NCI-H748 (cell line): ENCODE data around the gene JAZF1.

ENCODE experiments used
- DNase-seq: peaks from one replicate; lab custom pipeline; 2025; ENCODE audit not compliant: unreplicated experiment; lab: John Stamatoyannopoulos, UW

The JAZF1 gene

DNA sequence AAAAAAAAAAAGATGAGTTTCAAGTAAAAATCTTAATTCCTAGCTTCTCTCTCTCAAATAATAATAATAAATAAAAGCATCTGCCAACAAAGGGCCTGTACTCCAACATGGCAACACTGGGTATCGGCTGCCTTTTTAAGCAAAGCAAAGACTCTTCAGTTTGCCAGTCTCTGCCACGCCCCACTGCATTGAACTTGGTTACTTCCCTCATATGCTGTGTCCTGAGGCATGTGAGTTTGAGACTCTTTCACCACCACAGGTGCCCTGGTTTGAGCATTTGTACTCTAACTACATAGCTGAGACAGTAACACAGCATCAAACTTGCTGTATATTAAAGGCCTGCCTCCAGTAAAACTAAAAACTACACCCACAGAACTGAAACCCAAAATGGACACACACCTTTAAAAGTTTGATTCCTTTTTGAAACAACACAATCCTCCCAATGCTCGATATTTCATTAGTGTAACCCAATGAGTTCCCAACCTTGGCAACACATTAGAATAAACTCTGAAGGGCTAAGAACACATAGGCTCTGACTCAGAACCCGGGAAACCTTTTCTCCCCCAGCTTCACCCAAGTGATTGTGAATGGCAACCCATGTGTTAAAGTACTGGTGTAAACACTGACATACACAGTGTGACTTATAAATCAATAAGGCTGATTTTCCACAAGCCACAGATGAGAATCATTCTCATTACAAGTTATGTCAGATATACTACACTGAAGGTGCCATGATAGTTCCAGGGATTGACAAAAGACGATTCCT, 12.0 kb downstream of the JAZF1 start:
- DNase-seq = no peak

DNA sequence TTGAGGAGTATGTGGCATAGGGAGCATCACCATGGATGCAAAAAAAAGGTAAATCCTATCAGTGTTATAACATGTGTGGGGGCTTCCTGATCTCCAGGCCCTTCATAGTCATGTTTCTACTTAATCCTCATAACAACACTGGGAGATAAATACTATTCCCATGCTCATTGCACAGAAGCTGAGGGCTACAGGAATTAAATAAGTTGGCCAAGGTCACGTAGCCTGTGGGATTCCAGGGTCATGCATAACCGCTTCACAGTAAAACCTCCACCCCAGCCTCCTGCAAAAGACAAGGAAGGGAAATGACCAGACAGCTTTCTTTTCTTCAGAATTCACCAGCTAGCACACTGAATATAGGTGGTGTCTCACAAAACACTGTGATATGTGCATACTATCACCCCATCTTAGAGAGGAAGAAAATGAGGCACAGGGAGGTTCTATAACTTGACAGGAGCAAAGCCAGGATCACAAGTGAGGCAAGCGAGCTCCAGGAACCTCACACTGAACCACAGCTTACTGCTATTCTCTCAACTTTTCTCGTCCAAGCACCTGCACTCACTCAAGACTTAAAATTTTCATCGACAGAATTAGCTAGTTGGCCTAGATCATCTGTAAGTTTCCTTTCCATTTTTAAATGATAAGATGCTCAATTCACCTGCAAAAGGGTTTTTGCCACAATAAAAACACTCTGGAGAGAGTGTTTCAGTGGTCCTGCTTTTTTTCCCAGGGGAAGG, 13.4 kb downstream of the JAZF1 start:
- DNase-seq = no peak

DNA sequence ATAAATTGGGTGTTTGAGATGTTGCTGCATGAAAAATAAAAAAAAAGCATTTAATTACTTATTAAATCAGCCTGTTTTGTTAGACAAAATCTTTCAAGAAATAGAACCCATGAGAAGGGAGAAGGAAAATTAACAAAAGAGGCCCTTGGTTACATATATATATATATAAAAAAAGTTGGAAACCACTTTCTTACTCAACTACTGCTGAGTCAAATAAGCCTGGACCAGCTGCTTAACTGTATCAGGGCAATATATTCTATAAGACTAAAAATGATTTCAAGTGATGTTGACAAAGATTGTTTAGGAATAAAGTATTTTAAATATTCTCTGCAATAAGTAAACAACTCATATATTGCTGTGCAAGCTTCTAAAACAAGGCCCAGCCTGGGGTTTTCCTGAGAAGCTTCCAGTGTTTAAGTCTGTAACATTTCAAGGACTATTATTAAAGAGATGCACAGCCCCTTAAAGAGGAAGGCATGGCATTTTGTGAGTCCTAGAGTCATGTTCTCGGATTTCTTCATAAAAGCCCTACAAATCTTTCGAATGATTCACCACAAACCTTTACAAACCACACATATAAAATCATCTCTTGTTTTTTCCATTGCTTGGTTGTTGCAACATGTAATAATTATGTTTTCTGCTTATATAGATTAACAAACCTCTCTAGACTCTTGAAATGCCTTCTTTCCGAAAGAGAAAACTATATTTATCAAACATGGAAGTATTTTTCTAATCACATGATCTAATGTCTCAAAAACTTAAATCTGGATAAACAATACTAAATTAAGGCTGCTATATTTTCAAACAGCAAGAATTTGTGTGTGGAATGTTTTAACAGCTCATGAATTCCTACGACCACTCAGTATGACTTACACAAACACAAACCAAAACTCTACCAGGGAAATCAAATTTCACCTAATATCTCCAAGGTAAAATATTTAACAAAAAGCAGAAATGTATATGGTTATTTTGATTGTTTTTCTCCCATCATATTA, 14.3 kb downstream of the JAZF1 start:
- no peak for DNase-seq

DNA sequence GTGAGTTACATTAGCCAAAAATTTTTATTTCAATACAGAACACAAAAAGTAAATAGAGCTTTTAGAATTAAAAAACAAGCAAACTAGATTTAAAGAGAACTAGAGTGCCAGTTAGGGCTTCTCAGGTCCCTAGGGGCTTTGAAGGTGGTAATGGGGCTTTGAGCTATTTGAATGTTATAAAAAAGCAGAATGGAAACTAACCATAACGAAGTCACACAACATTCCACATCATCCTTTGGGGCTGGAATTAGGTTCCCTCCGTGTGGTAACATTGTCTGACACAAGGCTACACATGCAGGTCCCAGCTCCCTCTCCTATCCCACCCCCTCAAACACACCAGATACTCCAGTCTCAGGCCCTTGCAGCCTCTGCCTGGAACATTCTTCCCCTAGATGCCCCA, 15.3 kb downstream of the JAZF1 start:
- DNase-seq = no peak

DNA sequence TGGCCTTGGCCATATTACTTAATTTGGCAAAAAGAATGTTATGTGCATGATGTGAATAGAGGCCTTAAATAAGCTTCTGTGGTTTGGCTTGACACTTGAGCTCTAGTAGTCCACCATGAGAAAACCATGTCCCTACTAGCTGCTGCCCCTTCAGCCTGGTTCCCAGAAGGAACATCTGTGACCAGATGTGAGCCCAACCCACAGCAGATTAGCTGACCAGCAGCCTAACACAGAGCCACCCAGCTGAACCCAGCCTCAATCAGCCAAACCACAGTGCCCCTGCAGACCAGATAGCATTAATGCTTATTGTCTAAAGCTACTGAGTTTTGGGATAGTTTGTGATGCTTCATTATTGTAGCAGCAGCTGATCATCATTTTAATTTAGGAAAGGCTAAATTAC, 16.6 kb downstream of the JAZF1 start:
- DNase-seq = no peak

DNA sequence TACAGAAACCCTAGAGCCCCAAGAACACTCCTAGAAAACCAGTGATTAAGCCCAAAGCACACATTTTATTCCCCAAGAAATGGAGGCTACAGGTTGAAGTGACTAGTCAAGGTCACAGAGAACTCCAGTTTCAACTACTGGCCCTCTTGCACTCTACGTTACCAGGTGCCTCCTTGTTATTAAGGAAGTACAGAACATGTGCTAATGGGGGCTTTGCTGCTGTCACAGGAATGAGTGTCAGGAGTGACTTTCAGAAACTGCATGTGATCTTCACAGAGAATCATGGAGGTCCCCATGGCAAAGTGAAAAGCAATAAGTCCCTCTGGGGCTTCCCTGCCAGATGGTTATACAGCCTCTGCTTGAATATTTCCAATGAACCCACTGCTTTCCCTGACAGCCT, 19.3 kb downstream of the JAZF1 start:
- no peak for DNase-seq

DNA sequence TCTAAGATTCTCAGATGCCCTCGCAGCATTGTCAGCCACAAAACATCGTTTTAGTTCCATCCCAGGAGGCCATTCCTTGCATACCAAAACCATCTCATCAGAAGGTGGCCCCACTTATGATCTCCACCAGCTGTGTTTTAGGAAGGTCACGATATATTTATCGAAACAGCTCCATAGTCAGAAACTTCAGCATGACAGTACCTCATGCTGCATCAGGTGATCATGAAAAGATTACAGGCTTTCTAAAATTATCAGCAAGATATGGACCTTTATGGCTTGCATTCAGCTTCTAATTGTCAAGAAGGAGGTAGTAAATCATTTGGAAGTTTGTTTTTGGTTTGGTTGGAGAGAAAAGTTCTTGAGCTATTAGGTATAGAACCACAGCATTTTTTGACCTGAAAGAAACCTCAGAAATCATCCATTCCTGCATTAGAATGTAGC, 20.0 kb downstream of the JAZF1 start:
- no peak for DNase-seq

DNA sequence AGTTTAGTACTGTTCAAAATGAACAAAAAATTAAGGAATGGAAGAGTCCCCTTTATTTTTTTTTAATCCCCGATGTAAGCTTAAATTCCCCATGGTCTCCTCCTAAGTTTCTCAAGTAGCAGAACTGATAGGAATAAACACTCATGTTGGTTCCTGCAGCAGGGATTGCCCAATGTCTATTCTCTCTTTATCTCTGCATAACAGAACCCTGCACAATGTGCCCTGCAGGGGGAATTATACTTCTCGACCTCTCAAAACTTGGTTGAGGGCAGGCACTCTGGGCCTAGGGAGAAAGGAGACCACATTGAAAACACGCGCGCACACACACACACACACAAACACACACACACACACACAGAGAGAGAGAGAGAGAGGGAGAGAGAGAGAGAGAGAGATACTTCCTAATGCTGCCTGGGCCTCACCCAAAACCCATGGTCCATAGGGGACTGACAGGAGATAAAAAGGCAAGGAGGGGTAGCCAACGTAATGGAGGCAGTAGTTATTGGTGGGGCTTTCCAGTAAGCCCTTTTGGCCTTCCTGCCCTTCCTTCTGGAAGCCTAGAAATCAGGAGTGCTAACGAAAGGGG, 22.7 kb downstream of the JAZF1 start:
- no peak for DNase-seq

DNA sequence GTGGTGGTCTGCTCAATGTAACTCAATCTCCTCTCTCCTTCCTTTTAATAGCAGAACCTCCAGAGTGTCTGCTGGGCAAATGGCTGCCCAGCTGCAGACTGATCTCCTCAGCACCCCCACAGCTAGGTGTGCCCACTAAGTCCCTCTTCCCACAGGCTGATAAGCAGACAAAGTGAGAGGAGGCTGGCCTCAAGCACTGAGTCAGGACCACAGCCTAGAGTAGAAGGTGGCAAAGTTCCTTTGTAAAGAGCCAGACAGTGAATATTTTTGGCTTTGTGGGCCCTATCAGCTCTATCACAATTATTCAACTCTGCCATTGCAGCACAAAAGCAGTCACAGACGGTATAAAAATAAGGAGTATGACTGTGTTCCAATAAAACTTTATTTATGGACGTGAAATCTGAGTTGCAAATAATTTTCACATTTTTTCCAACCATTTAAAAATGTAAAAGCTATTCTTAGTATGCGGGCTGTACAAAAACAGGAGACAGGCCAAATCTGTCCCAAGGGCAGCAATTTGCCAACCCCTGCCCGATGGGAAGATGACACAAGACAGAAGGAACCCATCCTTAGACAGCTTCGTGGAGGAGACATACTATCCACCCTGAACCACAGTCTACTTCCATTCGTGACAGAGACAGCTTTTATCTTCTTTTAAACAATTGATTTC, 23.4 kb downstream of the JAZF1 start:
- no peak for DNase-seq

DNA sequence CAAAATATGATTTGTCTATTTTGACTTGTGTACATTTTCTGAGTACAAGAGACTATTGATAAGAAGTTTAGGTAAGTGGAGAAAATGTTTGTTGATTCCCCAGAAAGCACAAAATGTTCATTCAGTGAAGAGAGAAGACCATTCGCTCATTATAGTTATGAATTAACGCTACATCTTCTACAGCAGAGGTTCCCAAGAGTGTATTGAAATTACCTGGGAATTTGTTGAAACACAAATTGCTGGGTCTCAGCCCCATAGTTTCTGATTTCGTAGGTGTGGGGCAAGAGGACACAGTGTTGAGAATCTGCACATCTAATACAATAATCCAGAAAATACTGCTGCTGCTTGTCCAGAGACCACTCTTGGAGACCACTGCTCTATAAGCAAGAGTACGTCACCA, 24.2 kb downstream of the JAZF1 start:
- no peak for DNase-seq

DNA sequence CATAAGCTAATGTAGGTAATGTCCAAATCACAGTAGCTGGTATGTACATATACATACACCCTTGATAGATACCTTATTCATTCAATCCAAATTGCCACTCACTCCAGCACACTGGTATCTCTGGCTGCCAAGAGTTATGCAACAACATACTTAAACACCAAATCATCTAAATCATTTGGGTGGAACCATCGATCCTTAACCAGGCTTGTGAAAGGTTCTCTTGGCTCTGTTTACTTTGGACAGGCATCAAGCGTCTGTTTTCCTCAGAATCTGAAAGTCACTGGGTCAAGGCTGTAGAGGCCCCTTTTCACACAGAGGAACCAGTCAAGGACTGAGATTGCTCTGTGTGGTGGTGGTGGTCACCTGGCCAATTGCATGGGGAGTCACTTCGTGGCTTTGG, 24.6 kb downstream of the JAZF1 start:
- DNase-seq = no peak

DNA sequence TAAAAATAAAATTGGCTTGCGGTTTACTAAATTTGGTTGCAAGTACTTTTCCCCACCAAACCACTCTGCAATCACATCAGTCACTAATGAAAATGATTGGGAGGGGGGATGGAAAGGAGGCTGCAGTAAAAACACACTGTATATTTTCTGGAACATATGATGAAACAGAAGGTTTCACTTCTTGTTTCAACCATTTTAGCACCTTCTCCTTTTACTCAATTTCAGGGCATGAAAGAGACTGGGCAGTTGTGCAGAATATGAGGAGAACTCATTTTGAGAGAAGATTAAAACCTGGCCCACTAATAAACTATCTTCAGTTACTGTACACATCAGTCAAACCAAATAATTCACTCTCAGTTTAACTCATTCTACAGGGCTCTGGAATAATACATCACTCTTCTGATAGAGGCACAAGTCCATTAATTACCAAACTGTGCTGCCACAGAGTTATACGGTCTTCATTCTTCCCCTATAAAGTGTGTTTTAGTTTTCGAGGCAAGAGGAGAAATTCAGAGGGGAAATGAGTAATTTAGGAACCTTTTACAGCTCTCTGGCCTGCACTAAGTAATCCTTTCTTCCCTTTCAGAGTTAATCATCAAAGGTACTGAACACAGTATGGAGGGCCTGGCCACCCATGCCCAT, 25.5 kb downstream of the JAZF1 start:
- DNase-seq = no peak

DNA sequence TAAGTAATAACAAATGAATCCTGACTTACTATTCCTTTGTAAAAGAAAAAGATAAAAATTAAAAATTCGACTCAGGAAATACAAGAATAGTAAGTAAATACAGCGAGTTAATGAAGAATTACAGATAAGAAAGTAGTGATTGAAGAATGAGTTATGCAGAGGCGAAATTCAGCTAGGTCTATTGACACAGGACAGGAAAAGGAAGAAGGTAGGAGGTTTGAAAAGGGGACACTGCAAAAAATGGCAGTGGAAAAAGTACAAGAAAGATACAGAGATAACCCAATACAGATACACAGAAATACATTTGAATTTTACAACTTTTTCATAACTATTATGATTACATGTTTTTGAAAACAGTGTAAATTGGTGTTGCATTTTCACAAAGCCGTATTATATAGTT, 28.0 kb downstream of the JAZF1 start:
- no peak for DNase-seq

DNA sequence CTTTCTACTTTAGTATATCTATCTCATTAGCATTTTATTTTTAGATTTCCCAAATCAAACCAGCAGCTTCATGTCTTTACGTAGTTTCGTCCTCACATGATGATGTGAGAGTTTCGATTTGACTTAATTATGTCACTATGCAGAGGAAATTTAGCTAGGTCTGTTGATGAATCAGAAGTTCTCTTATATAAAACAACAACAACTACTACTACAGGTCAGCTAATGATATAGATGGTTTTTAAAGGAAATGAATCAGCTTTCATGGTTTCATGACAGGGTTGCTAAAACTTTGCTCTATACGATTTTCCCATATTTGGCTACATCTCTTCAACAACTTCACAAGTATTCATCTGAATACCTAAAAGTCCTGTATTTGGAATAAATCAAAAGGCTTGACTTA, 28.6 kb downstream of the JAZF1 start:
- no peak for DNase-seq

DNA sequence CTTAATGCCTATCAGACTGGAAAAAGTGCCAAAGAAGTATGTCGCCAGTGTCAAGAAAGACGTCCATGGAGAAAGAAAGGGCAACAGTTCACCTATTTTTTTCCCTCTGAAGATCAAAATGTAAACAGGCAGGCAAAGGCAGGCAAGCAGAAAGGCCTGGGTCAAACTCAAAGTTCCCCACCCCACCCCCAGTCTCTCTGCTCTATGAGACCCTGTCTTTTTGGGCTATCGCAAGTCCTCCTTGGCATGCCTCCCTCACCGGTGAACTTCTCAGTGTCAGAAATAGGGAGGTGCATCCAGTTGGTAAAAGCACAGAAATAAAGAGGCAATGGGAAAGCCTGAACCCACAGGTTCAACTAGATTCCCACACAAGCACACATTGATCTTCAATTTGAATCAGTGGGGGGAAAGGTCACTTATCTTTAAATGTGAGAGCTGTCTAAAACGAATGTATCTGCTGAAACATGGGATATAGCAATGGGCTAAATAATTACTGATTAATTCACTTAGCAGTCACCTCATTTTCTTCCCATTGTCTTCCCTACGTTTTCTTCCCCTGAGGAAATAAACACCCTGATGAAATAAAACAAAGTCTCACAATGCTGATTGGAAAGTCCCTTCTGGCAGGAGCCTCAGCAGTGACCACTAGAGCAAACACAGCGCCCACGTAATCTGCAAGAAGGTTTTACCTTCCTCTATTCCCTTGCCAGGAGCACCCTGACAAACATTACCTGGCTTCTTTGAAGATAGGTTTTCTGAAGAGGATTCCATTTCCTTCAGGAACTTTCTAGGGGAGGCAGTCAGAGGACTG, 31.1 kb downstream of the JAZF1 start:
- DNase-seq = no peak

DNA sequence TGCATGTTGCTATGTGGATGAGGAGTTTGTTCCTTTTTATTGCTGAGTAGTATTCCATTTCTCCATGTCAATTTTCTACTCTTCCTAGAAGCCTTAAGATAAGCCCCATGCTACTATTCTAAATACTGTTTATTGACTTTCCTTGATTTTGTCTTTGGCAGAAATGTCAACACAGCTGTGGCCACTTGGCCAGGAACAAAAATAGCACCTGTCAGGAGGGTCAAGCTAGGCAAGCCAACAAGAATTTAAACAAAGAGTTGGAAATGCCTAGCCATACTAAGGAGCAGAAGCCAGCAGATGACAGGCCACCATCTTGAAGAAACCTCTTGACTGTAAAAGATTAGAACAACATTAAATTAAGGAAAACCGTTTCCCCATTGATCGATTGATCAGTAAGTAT, 34.7 kb downstream of the JAZF1 start:
- peak; percentile 55 for DNase-seq

DNA sequence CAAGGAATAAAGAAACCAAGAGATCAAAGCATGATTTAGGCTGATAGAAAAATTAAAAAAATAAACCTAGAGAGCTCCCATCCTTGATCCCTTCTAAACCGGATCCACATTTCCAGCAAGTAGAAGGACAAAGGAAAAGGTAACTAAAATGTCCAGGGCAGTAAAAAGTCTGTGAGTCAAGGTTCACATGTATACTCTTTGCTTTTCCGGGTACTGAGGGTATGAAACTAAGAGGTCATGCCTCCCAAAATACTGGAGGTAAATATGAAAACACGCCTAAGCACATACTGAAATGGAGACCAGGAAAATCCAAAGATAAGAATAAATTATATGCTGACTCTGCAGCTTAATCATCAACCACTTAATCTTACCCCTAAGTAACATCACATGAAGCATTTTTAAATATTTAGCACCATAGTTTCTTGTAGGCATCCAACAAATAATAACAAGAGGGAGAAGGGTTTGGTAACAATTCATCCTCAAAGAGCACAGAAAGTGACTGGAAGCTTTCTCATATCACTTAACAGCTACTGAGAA, 35.4 kb downstream of the JAZF1 start:
- no peak for DNase-seq

DNA sequence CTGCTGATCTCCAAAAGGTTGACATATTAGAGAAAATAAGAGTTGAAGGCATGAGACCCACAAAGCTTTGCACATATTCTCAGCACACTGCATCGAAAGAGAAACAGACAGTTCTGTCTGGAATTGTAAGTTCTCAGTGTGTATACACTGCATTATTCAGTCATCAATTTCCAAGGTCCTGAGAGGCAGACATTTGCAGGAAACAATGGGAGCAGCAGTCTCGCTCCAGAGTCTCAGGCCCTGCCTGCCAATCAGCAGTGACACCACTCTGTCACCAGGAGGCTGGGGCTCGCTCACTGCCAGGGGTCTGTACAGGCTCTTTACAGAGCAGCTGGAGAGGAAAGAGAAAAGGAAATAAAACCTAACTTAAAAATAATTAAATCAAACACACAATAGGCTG, 36.3 kb downstream of the JAZF1 start:
- peak; percentile 89 for DNase-seq

DNA sequence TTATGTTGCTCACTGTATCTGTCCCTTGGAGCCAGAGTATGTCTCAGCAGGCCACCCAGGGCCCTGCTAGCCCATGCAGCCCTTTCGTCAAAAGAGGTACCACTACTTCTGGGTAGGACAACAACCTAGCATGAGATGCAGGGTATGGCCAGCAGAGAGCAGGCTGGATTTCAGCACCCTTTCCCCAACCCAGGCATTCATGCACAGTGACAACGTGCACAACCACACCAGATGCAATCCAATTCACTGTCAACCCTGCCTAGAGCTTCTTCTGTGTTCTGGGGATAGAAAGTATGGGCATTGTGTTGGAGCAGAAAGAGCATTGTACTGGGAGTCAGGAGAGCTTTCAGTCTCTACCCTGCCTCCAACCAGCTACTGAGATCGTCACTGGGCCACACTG, 37.9 kb downstream of the JAZF1 start:
- DNase-seq = no peak
